Right atrium auricular region (tissue), 2 donors: ENCODE data around the gene TTC7B. TPM values are rescaled to one million over a fixed set of nuclear protein-coding genes. Genes with fewer than 3 reads are reported as not detected.

Experiments used
- DNase-seq: peaks from one replicate; pipeline ENCODE4 v3.0.0-alpha.2; 2019; ENCODE audit warnings: low spot score
- H3K27ac ChIP-seq, 2 donors: fragments of 200-600 bp; sonication (generic); 1 replicate in 1 of 2; 2 replicates in 1 of 2; pipeline ENCODE4 v1.5.1; 2016 to 2019
- H3K27me3 ChIP-seq, 2 donors: fragments of 200-600 bp; sonication (generic); one replicate each; pipeline versions ENCODE4 v1.5.1 to v1.6.0; 2017 to 2019
- H3K36me3 ChIP-seq: fragments of 200-600 bp; sonication (generic); one replicate; pipeline ENCODE4 v1.5.1; 2016
- H3K4me1 ChIP-seq, 2 donors: fragments of 200-600 bp; sonication (generic); one replicate each; pipeline versions ENCODE4 v1.5.1 to v1.6.0; 2017 to 2019
- H3K4me3 ChIP-seq, 2 donors: fragments of 200-600 bp; sonication (generic); 1 replicate in 1 of 2; 2 replicates in 1 of 2; pipeline ENCODE4 v1.5.1; 2017 to 2019; ENCODE audit warnings: mild to moderate bottlenecking in 1 of 2, moderate library complexity in 1 of 2
- H3K9me3 ChIP-seq, 2 donors: fragments of 200-600 bp; sonication (generic); one replicate each; pipeline ENCODE4 v1.5.1; 2019
- total RNA-seq, 2 donors: library from RNA; depleted of rRNA; stranded (reverse); fragments of >200 nt; gene quantifications; one replicate each; pipeline ENCODE4 v1.1.0, GENCODE V29; 2016
- TF ChIP-seq, protein P1 (sequence below), 2 donors: fragments of 200-600 bp; sonication (generic); IDR thresholded peaks; one replicate each; pipeline ENCODE4 v1.5.1; 2019; ENCODE audit warnings: antibody characterized with exemption in 2 of 2

Gene TTC7B
- total RNA-seq, 2 donors from 2014 or later, result 45.5 to 57.3 TPM

- TF ChIP-seq, protein P1, sequence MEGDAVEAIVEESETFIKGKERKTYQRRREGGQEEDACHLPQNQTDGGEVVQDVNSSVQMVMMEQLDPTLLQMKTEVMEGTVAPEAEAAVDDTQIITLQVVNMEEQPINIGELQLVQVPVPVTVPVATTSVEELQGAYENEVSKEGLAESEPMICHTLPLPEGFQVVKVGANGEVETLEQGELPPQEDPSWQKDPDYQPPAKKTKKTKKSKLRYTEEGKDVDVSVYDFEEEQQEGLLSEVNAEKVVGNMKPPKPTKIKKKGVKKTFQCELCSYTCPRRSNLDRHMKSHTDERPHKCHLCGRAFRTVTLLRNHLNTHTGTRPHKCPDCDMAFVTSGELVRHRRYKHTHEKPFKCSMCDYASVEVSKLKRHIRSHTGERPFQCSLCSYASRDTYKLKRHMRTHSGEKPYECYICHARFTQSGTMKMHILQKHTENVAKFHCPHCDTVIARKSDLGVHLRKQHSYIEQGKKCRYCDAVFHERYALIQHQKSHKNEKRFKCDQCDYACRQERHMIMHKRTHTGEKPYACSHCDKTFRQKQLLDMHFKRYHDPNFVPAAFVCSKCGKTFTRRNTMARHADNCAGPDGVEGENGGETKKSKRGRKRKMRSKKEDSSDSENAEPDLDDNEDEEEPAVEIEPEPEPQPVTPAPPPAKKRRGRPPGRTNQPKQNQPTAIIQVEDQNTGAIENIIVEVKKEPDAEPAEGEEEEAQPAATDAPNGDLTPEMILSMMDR (IDR thresholded peaks at IDR 0.05), result no peak
- no peak for DNase-seq
- Histone ChIP-seq H3K4me1 (peaks cover 2 to 47% of the 10 kb centered on the region in 2 donors), H3K27ac (peak overlapping the region; percentile 72 to 79), H3K36me3 (no peaks in the 10 kb centered on the region), H3K9me3 (no peaks in the 10 kb centered on the region), H3K27me3 (no peaks in the 10 kb centered on the region), H3K4me3 (no peak overlapping the region)
These were observed 238.5 kb downstream of the TTC7B start for GRCh38 chr14:90577661-90578282.

- TF ChIP-seq, protein P1 (IDR thresholded peaks at IDR 0.05), result no peak
- peaks cover 2 to 47% of the 10 kb centered on the region in 2 donors for H3K4me1 ChIP-seq
- no peak overlapping the region for H3K4me3 ChIP-seq
- no peak for DNase-seq
- H3K36me3 ChIP-seq, result no peaks in the 10 kb centered on the region
- peak overlapping the region; percentile 72 to 79 for H3K27ac ChIP-seq
- no peaks in the 10 kb centered on the region for H3K27me3 ChIP-seq
- no peaks in the 10 kb centered on the region for H3K9me3 ChIP-seq
These were observed 239.1 kb downstream of the TTC7B start for GRCh38 chr14:90576981-90577660.

DNA sequence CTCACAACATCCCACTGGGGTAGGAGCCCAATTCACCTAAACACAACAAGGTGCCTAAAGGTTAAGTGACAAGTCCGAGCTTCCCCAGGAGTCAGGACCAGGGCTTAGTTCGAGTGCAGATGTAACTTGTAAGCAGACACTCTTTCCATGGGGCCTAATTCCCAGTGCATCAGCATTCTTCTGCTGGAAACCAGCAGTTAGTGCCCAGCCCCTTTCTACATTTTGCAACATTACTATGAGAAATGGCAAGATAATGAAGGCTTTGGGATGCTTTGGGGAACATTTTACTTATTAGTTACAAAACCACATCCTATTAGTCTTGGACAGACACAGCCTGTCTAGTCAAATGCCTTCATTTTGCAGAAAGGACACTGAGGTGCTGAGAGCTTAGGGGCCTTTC is 239.6 kb downstream of the TTC7B start:
- H3K27ac ChIP-seq, result peak overlapping the region in 1 of 2 donors; percentile 79

DNA sequence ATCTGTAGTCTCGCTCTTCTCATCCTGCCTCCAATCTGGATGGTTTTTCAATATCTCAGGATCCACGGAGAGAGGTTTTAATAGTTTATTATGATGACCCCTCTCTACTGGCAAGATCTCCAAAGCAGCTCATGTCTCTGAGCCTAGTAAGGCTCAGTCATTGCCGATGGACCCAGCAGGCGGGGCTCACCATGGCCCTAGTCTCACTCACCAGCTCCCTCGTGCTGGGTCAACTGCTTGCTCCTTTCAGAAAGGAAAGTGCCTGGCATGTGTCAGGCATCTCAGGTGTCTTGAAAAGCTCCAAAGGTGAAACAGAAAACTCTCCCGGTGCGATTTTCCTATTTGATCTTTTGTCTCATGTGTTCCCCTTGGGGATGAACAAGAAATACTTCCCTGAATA is 240.4 kb downstream of the TTC7B start:
- no peak for DNase-seq
- H3K27me3 ChIP-seq, result no peaks in the 10 kb centered on the region
- peak overlapping the region in 1 of 2 donors; percentile 79 for H3K27ac ChIP-seq
- H3K4me1 ChIP-seq, result peaks cover 2 to 43% of the 10 kb centered on the region in 2 donors
- TF ChIP-seq, protein P1 (IDR thresholded peaks at IDR 0.05), result no peak
- no peaks in the 10 kb centered on the region for H3K9me3 ChIP-seq
- no peaks in the 10 kb centered on the region for H3K36me3 ChIP-seq
- no peak overlapping the region for H3K4me3 ChIP-seq

More for the DNA sequence above, 239.6 kb downstream of the TTC7B start:
- TF ChIP-seq, protein P1 (IDR thresholded peaks at IDR 0.05), result no peak
- Histone ChIP-seq H3K9me3 (no peaks in the 10 kb centered on the region), H3K4me3 (no peak overlapping the region), H3K27me3 (no peaks in the 10 kb centered on the region), H3K36me3 (no peaks in the 10 kb centered on the region), H3K4me1 (peaks cover 2 to 47% of the 10 kb centered on the region in 2 donors)
- no peak for DNase-seq

- Histone ChIP-seq H3K27me3 (no peaks in the 10 kb centered on the region), H3K27ac (peak overlapping the region; percentile 65 to 79), H3K9me3 (no peaks in the 10 kb centered on the region), H3K4me3 (no peak overlapping the region), H3K36me3 (no peaks in the 10 kb centered on the region), H3K4me1 (peaks cover 2 to 38% of the 10 kb centered on the region in 2 donors)
- TF ChIP-seq, protein P1 (IDR thresholded peaks at IDR 0.05), result peak in 1 of 2 donors; percentile 34
- no peak for DNase-seq
These were observed 240.9 kb downstream of the TTC7B start for GRCh38 chr14:90575336-90575735.
